ENCODE data around the gene PACSIN3. TPM values are rescaled to one million over a fixed set of nuclear protein-coding genes. Genes with fewer than 3 reads are reported as not detected.

The PACSIN3 gene
- total and polyA plus RNA-seq, 2 donors (not counting 3 experiments of a cell fraction or from before 2014, with no cell fraction given): 15.2 to 27.2 TPM

DNA sequence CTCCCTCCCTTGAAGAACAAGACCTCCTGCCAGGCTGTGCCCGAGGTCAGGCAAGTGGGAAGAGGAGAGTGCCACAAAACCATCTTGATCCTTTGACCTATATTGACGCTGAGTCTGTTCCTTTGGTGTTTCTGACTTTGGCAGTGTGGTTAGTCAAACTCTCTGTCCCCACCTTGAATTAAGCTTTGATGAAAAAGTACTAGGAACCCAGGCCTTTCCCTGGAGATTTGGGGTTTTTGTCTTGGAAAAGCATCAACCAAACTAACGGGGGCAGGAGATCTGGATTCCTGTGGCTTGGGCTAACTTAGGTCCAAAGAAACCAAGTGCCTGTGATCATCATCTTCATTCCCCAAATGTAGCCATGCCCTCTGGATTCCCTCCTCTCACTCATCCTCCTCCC, 49.9 kb downstream of the PACSIN3 start:
- H3K27me3 ChIP-seq (ENCODE audit: control insufficient read depth in 2 of 2, insufficient read depth in 2 of 2, low read length in 2 of 2): no peaks in the 10 kb centered on the region
- no peak overlapping the region for H2AFZ ChIP-seq (ENCODE audit: low read depth, low read length)
- H3K9ac ChIP-seq (replicated peaks; ENCODE audit: extremely low read depth, insufficient read depth, low read length): no peak overlapping the region
- DNase-seq (ENCODE audit: low read depth, low spot score): no peak
- BruUV-seq (replicated peaks): no TSS peak
- dilution Hi-C loops (cut with MboI; ENCODE audit: extremely low pct_ligation_motif_present, low sequenced_read_pairs): no loop called here
- no peaks in the 10 kb centered on the region for H3K36me3 ChIP-seq (ENCODE audit: control insufficient read depth in 2 of 2, extremely low read depth in 1 of 2, insufficient read depth in 2 of 2, low read length in 2 of 2)
- ChIA-PET CTCF (no interaction called here), POLR2A (no interaction called here)
- no peaks in the 10 kb centered on the region for H3K9me3 ChIP-seq (replicated peaks; ENCODE audit: control insufficient read depth, insufficient read depth, low read length)
- no peaks in the 10 kb centered on the region for H4K20me1 ChIP-seq (replicated peaks; ENCODE audit: control insufficient read depth, extremely low read depth, insufficient read depth, low read length)
- H3K4me3 ChIP-seq (replicated peaks in 1 of 3; ENCODE audit: insufficient read depth in 1 of 3, low read depth in 1 of 3, low read length in 3 of 3): no peak overlapping the region
- no peaks in the 10 kb centered on the region for H3K4me1 ChIP-seq (ENCODE audit: control insufficient read depth, extremely low read depth, insufficient read depth, low read length)
- intact Hi-C loops (cut with micrococcal nuclease): no loop called here
- no peak overlapping the region for H3K27ac ChIP-seq (ENCODE audit: insufficient read depth, low read depth, low read length)
- no peaks in the 10 kb centered on the region for H3K9me1 ChIP-seq (replicated peaks; ENCODE audit: control insufficient read depth, extremely low read depth, insufficient read depth, low read length)
- TF ChIP-seq POLR2AphosphoS5 (IDR thresholded peaks at IDR 0.05; ENCODE audit: insufficient read depth, low read depth, low read length): no peak
- TF ChIP-seq GATA2 (IDR thresholded peaks at IDR 0.05; ENCODE audit: insufficient read depth, insufficient read length, low read depth, low read length): no peak
- TF ChIP-seq MYC (IDR thresholded peaks at IDR 0.05; ENCODE audit: low read depth, low read length): no peak
- TF ChIP-seq, protein P1, sequence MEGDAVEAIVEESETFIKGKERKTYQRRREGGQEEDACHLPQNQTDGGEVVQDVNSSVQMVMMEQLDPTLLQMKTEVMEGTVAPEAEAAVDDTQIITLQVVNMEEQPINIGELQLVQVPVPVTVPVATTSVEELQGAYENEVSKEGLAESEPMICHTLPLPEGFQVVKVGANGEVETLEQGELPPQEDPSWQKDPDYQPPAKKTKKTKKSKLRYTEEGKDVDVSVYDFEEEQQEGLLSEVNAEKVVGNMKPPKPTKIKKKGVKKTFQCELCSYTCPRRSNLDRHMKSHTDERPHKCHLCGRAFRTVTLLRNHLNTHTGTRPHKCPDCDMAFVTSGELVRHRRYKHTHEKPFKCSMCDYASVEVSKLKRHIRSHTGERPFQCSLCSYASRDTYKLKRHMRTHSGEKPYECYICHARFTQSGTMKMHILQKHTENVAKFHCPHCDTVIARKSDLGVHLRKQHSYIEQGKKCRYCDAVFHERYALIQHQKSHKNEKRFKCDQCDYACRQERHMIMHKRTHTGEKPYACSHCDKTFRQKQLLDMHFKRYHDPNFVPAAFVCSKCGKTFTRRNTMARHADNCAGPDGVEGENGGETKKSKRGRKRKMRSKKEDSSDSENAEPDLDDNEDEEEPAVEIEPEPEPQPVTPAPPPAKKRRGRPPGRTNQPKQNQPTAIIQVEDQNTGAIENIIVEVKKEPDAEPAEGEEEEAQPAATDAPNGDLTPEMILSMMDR (IDR thresholded peaks at IDR 0.05; ENCODE audit: extremely low read depth in 1 of 2, insufficient read depth in 1 of 2, low read depth in 1 of 2, low read length in 2 of 2): no peak
- TF ChIP-seq, protein P2, sequence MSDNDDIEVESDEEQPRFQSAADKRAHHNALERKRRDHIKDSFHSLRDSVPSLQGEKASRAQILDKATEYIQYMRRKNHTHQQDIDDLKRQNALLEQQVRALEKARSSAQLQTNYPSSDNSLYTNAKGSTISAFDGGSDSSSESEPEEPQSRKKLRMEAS (IDR thresholded peaks at IDR 0.05; ENCODE audit: insufficient read depth, insufficient read length): no peak
- TF ChIP-seq FOS (IDR thresholded peaks at IDR 0.05; ENCODE audit: borderline replicate concordance, insufficient read depth, low read length): no peak
- TF ChIP-seq JUN (IDR thresholded peaks at IDR 0.05; ENCODE audit: borderline replicate concordance, insufficient read depth, insufficient read length, low read depth): no peak
- no peak for TF ChIP-seq POLR2A (IDR thresholded peaks at IDR 0.05; ENCODE audit: low read depth, low read length)
- TF ChIP-seq EZH2 (IDR thresholded peaks at IDR 0.05; ENCODE audit: borderline replicate concordance, low read depth, low read length, severe bottlenecking): no peak
- H3K4me2 ChIP-seq (ENCODE audit: insufficient read depth, low read length): no peak overlapping the region
- no peaks in the 10 kb centered on the region for H3K79me2 ChIP-seq (ENCODE audit: control insufficient read depth, insufficient read depth, low read length)
- no peak for FAIRE-seq

Data from endothelial cell of umbilical vein (primary cell).